GM12875 (cell line): ENCODE data around the gene PI16.
"Not testable (repeated sequence)": the region's sequence is repeated elsewhere in the genome, so short reads cannot be mapped to it uniquely, and the experiment has no call there.

Experiments used
- H3K4me3 ChIP-seq: one replicate; pipeline ENCODE4 v1.5.1; 2011; ENCODE audit warnings: low read depth, low read length, control low read depth
- TF ChIP-seq, protein P1 (sequence below): IDR thresholded peaks from 2 replicates; pipeline ENCODE4 v1.5.1; 2011; ENCODE audit warnings: low read depth, mild to moderate bottlenecking, control low read depth, inconsistent platforms, low read length, moderate library complexity, borderline replicate concordance; ENCODE audit not compliant: insufficient read depth

Gene PI16

DNA sequence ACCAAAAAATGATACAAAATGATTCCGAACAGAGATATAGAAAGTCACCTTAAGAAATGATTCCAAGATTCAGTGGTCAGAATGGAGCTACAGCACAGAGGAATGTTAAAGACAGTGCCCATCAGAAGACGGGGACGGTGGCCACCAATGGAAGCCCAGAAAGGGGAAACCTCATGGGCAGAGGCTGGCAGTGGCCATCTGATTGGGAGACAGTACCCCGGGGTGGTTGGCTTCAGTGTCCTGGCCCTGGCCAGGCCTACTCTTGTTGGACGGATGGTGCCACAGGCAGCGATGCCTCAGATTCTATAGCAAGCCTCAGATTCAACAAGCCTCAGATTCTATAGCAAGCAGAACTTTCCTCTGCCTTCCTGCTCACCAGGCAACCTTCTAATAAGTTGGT lies 16.6 kb upstream of the PI16 start:
- TF ChIP-seq, protein P1, sequence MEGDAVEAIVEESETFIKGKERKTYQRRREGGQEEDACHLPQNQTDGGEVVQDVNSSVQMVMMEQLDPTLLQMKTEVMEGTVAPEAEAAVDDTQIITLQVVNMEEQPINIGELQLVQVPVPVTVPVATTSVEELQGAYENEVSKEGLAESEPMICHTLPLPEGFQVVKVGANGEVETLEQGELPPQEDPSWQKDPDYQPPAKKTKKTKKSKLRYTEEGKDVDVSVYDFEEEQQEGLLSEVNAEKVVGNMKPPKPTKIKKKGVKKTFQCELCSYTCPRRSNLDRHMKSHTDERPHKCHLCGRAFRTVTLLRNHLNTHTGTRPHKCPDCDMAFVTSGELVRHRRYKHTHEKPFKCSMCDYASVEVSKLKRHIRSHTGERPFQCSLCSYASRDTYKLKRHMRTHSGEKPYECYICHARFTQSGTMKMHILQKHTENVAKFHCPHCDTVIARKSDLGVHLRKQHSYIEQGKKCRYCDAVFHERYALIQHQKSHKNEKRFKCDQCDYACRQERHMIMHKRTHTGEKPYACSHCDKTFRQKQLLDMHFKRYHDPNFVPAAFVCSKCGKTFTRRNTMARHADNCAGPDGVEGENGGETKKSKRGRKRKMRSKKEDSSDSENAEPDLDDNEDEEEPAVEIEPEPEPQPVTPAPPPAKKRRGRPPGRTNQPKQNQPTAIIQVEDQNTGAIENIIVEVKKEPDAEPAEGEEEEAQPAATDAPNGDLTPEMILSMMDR = no peak
- no peak overlapping the region for H3K4me3 ChIP-seq

DNA sequence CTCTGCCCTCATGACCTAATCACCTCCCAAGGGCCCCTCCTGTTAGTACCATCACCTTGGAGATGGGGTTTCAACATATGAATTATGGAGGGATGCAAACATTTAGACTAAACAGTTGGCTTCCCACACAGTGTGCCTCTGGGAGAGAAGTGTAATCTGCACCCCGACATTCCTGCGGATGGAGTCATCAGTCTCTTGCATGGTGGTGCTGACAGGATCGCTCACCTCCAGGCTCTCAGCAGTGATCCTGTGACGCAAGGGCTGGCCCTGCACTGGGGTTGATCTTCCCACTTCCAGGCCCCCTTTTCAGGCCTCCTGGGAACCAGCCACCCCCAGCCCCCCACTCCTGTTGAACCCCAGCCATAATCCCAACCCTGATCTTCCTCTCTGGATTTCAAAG lies 16.0 kb upstream of the PI16 start:
- TF ChIP-seq, protein P1 = no peak
- H3K4me3 ChIP-seq = no peak overlapping the region

DNA sequence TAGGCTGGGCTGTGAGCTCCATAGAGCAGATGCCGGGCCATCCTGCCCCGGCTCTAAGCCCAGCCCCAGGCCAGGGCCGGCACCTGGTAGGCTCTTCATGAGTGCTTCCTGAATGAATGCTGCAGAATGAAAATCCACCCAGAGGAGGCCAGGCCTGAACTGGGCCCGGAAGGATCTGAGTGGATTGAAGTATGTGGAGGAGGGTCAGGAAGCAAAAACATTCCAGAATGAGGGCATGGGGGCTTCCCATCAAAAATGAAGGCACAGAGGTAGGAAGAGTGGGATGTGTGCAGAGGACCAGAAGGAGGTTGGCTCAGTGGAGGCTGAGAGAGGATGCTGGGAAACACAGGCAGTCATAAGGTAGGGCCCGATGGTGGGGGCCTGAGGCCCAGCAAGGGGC lies 15.5 kb upstream of the PI16 start:
- not testable (repeated sequence) for H3K4me3 ChIP-seq

DNA sequence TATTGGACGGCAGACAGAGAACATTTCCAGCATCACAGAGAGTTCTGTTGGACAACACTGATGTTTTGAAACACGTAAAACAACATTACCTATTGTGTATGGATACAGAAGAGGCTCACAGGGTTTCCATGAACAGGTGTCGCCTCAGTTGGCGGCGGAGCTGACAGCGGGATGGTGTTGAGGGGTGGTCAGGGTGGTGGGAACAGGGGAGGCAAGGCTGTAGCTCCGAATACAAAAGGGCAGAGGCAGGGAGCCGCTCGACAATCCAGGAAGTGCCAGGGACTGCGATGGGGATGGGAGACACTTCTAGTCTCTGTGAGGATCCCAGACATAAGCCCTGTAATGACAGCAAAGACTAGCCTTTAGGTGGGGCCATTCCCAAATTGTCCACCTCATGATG lies 14.5 kb upstream of the PI16 start:
- no peak overlapping the region for H3K4me3 ChIP-seq
- TF ChIP-seq, protein P1 = no peak

DNA sequence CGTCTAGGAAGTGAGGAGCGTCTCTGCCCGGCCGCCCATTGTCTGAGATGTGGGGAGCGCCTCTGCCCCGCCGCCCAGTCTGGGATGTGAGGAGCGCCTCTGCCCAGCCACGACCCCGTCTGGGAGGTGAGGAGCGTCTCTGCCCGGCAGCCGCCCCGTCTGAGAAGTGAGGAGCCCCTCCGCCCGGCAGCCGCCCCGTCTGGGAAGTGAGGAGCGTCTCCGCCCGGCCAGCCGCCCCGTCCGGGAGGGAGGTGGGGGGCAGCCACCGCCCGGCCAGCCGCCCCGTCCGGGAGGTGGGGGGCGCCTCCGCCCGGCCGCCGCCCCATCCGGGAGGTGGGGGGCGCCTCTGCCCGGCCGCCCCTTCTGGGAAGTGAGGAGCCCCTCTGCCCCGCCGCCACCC lies 13.0 kb upstream of the PI16 start:
- not testable (repeated sequence) for H3K4me3 ChIP-seq

DNA sequence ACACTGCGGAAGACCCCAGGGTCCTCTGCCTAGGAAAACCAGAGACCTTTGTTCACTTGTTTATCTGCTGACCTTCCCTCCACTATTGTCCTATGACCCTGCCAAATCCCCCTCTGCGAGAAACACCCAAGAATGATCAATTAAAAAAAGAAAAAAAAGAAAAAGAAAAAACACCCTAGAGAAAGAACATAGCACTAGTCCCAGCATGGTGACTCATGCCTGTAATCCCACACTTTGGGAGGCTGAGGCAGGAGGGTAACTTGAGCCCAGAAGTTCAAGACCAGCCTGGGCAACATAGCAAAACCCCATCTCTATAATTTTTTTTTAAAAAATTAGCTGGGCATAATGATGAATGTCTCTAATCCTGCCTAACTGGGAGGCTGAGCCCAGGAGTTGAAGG lies 12.2 kb upstream of the PI16 start:
- H3K4me3 ChIP-seq = not testable (repeated sequence)

DNA sequence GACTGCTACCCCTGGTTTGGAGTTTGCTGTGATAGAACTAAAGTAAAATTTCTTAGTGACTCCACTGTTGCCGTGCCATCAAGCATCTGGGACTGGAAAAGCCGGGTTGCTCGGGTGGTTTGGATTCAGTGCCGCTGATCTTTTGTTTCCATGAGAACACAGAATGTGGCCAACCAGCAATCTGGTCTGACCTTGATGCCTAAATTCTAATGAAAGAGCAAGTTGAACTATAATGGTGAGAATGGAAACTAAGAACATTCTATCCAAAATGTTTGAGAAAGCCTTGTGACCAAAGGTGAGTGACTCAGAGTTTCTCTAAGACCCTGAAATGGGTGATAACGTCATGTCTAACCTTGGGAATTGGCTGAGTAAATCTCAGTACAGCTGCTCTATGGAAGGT lies 9.9 kb upstream of the PI16 start:
- H3K4me3 ChIP-seq = no peak overlapping the region
- TF ChIP-seq, protein P1 = no peak

DNA sequence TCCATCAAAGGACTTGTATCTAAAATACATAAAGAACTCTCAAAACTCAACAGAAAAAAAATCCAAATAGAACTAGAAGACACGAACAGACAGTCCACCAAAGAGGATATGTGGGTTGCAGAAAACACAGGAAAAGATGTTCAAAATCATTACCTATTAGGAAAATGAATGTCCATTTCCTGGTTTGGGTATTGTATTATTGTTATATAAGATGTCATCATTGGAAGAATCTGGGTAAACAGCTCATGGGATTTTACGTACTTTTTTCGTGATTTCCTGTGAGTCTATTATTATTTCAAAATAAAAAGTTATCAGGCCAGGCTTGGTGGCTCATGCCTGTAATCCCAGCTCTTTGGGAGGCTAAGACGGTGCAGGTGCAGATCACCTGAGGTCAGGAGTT lies 9.2 kb upstream of the PI16 start:
- H3K4me3 ChIP-seq = no peak overlapping the region
- TF ChIP-seq, protein P1 = no peak

DNA sequence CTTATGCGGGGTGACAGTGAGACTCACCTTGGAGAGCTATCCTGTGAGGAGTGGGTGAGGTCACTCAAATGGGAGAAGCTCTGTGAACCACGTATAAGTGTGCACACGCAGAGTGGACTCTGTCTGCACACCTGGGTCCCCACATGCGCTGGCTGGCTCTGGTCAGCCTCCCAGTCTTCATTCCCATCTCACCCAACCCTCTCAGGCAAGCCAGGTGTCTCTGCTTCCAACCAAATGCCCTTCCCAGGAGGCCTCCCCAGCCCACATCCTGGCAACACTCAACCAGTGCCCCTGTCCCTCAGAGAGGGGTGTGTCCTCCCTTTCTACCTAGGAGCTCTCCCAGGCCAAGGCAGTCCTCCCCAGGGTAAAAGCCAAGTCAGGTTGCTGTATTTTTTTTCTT lies 8.0 kb upstream of the PI16 start:
- TF ChIP-seq, protein P1 = no peak
- no peak overlapping the region for H3K4me3 ChIP-seq
